Astrocyte of the cerebellum (primary cell): Measurements from ENCODE around the gene CAMK4.
"Not testable (repeated sequence)": the region's sequence is repeated elsewhere in the genome, so short reads cannot be mapped to it uniquely, and the experiment has no call there.

Source experiments
- DNase-seq: peaks from one replicate; pipeline ENCODE4 v3.0.0-alpha.2; 2011; ENCODE audit warnings: low read depth
- H3K4me3 ChIP-seq: 2 replicates; pipeline ENCODE4 v1.5.1; 2011; ENCODE audit warnings: mild to moderate bottlenecking, low read depth, low read length, moderate library complexity
- in situ Hi-C: cut with HindIII; loops from 2 replicates; pipeline ENCODE4 v1.10.0; 2017; ENCODE audit warnings: low sequenced_read_pairs
- TF ChIP-seq, protein P1 (sequence below): IDR thresholded peaks from 2 replicates; pipeline ENCODE4 v1.5.1; 2012; ENCODE audit warnings: low read length, low read depth, moderate library complexity, mild to moderate bottlenecking; ENCODE audit errors: missing control alignments

The CAMK4 gene

DNA sequence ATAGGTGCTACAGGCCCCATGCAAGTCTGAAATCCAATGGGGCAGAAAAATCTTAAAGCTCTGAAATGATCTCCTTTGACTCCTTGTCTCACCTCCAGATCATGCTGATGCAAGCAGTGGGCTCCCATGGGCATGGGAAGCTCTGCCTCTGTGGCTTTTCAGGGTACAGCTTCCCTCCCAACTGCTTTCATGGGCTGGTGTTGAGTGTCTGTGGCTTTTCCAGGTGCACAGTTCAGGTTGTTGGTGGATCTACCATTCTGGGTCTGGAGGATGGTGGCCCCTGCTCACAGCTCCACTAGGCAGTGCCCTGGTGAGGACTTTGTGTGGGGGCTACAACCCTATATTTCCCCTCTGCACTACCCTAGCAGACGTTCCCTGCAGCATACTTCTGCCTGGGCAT is 184.6 kb downstream of the CAMK4 start:
- no peak overlapping the region for H3K4me3 ChIP-seq
- TF ChIP-seq, protein P1, sequence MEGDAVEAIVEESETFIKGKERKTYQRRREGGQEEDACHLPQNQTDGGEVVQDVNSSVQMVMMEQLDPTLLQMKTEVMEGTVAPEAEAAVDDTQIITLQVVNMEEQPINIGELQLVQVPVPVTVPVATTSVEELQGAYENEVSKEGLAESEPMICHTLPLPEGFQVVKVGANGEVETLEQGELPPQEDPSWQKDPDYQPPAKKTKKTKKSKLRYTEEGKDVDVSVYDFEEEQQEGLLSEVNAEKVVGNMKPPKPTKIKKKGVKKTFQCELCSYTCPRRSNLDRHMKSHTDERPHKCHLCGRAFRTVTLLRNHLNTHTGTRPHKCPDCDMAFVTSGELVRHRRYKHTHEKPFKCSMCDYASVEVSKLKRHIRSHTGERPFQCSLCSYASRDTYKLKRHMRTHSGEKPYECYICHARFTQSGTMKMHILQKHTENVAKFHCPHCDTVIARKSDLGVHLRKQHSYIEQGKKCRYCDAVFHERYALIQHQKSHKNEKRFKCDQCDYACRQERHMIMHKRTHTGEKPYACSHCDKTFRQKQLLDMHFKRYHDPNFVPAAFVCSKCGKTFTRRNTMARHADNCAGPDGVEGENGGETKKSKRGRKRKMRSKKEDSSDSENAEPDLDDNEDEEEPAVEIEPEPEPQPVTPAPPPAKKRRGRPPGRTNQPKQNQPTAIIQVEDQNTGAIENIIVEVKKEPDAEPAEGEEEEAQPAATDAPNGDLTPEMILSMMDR, result no peak
- no peak for DNase-seq
- in situ Hi-C loops, result no loop called here

DNA sequence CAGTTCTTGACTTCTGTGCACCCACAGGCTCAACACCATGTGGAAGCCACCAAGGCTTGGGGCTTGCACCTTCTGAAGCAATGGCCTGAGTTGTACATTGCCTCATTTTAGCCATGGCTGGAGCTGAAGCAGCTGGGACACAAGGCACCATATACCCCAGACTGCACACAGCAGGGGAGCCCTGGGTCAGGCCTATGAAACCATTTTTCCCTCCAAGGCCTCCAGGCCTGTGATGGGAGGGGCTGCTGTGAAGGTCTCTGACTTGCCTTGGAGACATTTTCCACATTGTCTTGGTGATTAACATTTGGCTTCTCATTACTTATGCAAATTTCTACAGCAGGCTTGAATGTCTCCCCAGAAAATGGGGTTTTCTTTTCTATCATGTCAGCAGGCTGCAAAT is 185.1 kb downstream of the CAMK4 start:
- DNase-seq, in situ Hi-C loops: not testable (repeated sequence)

DNA sequence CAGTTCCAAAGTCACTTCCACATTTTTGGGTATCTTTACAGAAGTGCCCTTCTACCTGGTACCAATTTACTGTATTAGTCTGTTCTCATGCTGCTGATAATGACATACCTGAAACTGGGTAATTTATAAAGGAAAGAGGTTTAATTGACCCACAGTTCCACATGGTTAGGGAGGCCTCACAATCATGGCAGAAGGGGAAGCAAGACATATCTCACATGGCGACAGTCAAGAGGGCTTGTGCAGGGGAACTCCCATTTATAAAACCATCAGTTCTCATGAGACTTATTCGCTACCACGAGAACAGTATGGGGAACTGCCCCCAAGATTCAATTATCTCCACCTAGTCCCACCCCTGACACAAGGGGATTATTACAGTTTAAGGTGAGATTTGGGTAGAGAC is 185.9 kb downstream of the CAMK4 start:
- H3K4me3 ChIP-seq, DNase-seq, in situ Hi-C loops: not testable (repeated sequence)

More for the DNA sequence above, 185.1 kb downstream of the CAMK4 start:
- H3K4me3 ChIP-seq, result not testable (repeated sequence)

DNA sequence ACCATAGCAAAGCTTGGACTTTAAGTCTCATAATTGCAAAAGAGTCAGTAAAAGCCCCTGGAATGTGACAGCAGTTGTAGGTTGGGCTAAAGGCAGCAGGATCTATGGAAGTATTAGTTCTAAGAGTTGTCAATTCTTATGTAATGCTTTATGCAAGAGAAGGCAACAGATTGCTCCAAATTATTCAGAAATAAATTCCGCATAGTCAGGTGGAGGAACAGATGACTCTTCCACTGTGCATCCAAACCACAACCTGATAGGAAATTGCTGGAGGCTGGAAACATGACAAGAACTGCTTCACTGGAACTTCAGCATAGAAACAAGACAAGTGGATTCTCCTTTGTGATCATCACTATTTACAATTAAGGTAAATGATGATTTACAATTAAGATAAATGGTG is 187.1 kb downstream of the CAMK4 start:
- in situ Hi-C loops, result no loop called here
- peak; percentile 1 for DNase-seq
- TF ChIP-seq, protein P1, result no peak
- H3K4me3 ChIP-seq, result no peak overlapping the region

GRCh38 chr5:111412593-111412992 is 188.4 kb downstream of the CAMK4 start:
- no peak overlapping the region for H3K4me3 ChIP-seq
- in situ Hi-C loops, result no loop called here
- TF ChIP-seq, protein P1, result no peak
- no peak for DNase-seq

DNA sequence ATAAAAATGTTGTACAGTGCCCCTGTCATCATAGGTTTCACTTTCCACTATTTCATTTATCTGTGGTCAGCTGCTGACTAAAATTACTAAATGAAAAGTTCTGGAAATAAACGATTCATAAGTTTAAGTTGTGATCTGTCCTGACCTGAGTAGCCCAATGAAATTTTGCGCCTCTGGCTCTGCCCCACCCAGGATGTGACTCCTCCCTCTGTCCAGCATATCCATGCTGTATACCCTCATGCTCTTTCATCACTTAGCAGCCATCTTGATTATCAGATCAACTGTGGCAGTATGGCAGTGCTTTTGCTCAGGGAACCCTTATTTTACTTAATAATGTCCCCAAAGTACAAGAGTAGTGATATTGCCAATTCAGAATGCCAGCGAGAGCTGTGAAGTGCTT is 190.9 kb downstream of the CAMK4 start:
- H3K4me3 ChIP-seq, result no peak overlapping the region
- TF ChIP-seq, protein P1, result no peak
- in situ Hi-C loops, result no loop called here
- no peak for DNase-seq

GRCh38 chr5:111422245-111422644 is 198.1 kb downstream of the CAMK4 start:
- DNase-seq, result no peak
- in situ Hi-C loops, result no loop called here
- TF ChIP-seq, protein P1, result no peak
- no peak overlapping the region for H3K4me3 ChIP-seq
